ENCODE measurements around the gene RBPMS2. TPM values are rescaled to one million over a fixed set of nuclear protein-coding genes. Genes with fewer than 3 reads are reported as not detected.
"Not testable (repeated sequence)": the region's sequence is repeated elsewhere in the genome, so short reads cannot be mapped to it uniquely, and the experiment has no call there.

Gene RBPMS2
- total RNA-seq, 2 experiments from 2014 or later = not detected

- Mint-ChIP-seq H3K27ac (no peak overlapping the region), H3K4me3 (no peak overlapping the region), H3K36me3 (ENCODE audit: low read depth) (no peaks in the 10 kb centered on the region), H3K4me1 (no peaks in the 10 kb centered on the region), H3K27me3 (peaks cover 3% of the 10 kb centered on the region), H3K9me3 (ENCODE audit: low read depth) (no peaks in the 10 kb centered on the region)
- ChIA-PET CTCF (interaction anchor here (0.7 to 5.2 kb wide), 2 partner anchors 13 to 122 kb away, joined by 3 to 54 read pairs; no protein-coding TSS in a partner anchor), POLR2A (no interaction called here)
- DNase-seq (no peak), ATAC-seq (no peak)
- intact Hi-C loops (cut with DNase I, micrococcal nuclease) = no loop called here
These were observed 32.4 kb upstream of the RBPMS2 start for GRCh38 chr15:64807751-64808222.

DNA sequence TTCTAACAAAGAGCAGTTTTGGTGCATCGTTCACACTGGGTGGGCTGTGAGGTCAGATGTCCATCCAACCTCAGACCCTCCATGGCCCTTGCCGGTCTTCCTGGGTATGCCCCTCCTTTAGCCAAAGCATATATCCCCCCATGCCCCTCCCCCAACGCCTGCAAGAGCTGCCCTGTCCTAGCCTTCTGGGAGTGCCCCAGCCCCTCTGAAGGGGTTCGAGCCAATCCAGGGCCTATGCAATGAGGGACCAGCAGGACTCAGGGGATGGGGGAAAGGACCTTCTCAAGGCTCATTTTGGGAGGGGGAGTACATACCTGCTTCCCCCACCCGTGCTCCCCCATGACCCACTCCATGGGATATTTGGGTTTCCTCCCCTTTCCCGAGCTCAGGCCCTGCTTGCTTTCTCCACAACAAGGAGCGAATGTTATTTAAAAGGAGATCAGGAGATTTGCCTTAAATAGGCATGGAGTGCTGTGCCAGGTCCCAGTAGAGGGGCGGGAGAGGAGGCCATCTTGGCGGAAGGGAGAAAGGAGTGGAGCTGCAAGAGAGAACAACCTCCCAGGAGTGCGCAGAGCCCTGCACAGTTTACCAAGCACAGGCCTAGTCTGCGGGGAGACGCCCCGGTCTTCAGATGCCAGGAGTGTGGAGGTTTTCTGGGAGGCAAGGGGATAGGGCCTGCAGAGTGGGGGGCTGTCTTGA is 31.8 kb upstream of the RBPMS2 start:
- ATAC-seq (no peak), DNase-seq (no peak)
- ChIA-PET POLR2A (no interaction called here), CTCF (interaction anchor here (0.7 to 5.2 kb wide), 3 partner anchors 14 to 122 kb away, joined by 3 to 54 read pairs (median 3); no protein-coding TSS in a partner anchor)
- no peak overlapping the region for H3K4me3 Mint-ChIP-seq
- intact Hi-C loops (cut with DNase I, micrococcal nuclease) = no loop called here
- H3K9me3 Mint-ChIP-seq (ENCODE audit: low read depth) = no peaks in the 10 kb centered on the region
- H3K27me3 Mint-ChIP-seq = peaks cover 3% of the 10 kb centered on the region
- H3K4me1 Mint-ChIP-seq = no peaks in the 10 kb centered on the region
- no peaks in the 10 kb centered on the region for H3K36me3 Mint-ChIP-seq (ENCODE audit: low read depth)
- no peak overlapping the region for H3K27ac Mint-ChIP-seq

GRCh38 chr15:64806509-64806908 is 31.1 kb upstream of the RBPMS2 start:
- no peaks in the 10 kb centered on the region for H3K4me1 Mint-ChIP-seq
- DNase-seq = no peak
- intact Hi-C loops (cut with DNase I, micrococcal nuclease) = no loop called here
- no peaks in the 10 kb centered on the region for H3K36me3 Mint-ChIP-seq (ENCODE audit: low read depth)
- ATAC-seq = no peak
- H3K4me3 Mint-ChIP-seq = no peak overlapping the region
- ChIA-PET POLR2A (no interaction called here), CTCF (interaction anchor here (0.7 to 0.8 kb wide), 2 partner anchors 79 to 88 kb away, joined by 3 to 4 read pairs; no protein-coding TSS in a partner anchor)
- H3K27ac Mint-ChIP-seq = no peak overlapping the region
- H3K27me3 Mint-ChIP-seq = peaks cover 3% of the 10 kb centered on the region
- no peaks in the 10 kb centered on the region for H3K9me3 Mint-ChIP-seq (ENCODE audit: low read depth)

DNA sequence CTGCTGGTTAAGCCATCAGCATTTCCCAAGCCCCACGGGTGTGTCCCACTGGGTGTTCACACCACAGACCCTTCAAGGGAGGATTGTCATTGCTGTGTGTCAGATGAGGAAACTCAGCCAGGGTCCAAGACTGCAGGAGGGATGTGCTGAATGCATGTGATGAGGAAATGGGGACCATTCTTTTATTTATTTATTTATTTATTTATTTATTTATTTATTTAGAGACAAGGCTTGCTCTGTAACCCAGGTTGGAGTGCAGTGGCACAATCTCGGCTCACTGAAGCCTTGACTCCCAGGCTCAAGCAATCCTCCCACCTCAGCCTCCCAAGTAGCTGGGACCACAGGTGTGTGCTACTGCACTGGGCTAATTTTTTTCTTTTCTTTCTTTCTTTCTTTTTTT is 29.2 kb upstream of the RBPMS2 start:
- Mint-ChIP-seq H3K36me3 (ENCODE audit: low read depth) (no peaks in the 10 kb centered on the region), H3K4me1 (no peaks in the 10 kb centered on the region), H3K27ac (no peak overlapping the region), H3K27me3 (peaks cover 3% of the 10 kb centered on the region), H3K9me3 (ENCODE audit: low read depth) (no peaks in the 10 kb centered on the region), H3K4me3 (no peak overlapping the region)
- POLR2A ChIA-PET = no interaction called here
- intact Hi-C loops (cut with DNase I, micrococcal nuclease) = no loop called here
- ATAC-seq (no peak), DNase-seq (no peak)
- CTCF ChIA-PET = no interaction called here

DNA sequence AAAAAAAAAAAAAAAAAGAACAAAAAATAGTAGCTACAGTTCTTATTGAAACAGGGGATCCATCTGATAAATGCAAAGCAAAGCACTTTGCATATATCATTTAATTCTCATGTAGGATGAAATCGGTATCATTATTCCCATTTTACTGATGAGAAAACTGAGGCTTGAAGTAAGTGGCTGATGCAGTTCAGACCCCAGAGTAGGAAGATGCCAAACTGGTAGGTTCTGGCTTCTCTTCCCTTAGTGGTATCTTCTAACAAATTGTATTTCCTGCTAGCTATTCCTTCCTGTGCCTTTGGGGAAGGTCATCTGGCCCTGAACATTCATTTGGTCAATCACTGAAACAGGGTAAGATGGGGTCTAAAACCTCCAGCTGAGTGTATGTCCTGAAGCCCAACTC is 28.1 kb upstream of the RBPMS2 start:
- Mint-ChIP-seq H3K9me3 (ENCODE audit: low read depth) (no peaks in the 10 kb centered on the region), H3K4me3 (no peak overlapping the region), H3K27me3 (no peaks in the 10 kb centered on the region), H3K36me3 (ENCODE audit: low read depth) (no peaks in the 10 kb centered on the region), H3K27ac (no peak overlapping the region), H3K4me1 (no peaks in the 10 kb centered on the region)
- no peak for ATAC-seq
- POLR2A ChIA-PET = no interaction called here
- CTCF ChIA-PET = interaction anchor here (0.8 to 1.1 kb wide), 3 partner anchors 25 to 78 kb away, joined by 3 read pairs; no protein-coding TSS in a partner anchor
- intact Hi-C loops (cut with DNase I, micrococcal nuclease) = no loop called here
- DNase-seq = no peak

- Mint-ChIP-seq H3K36me3 (ENCODE audit: low read depth) (no peaks in the 10 kb centered on the region), H3K27me3 (no peaks in the 10 kb centered on the region), H3K4me3 (no peak overlapping the region), H3K9me3 (ENCODE audit: low read depth) (no peaks in the 10 kb centered on the region), H3K27ac (no peak overlapping the region), H3K4me1 (no peaks in the 10 kb centered on the region)
- intact Hi-C loops (cut with DNase I, micrococcal nuclease) = no loop called here
- ATAC-seq (no peak), DNase-seq (no peak)
- ChIA-PET CTCF (interaction anchor here (0.8 to 1.1 kb wide), 2 partner anchors 14 to 147 kb away, joined by 3 read pairs; no protein-coding TSS in a partner anchor), POLR2A (no interaction called here)
These were observed 25.1 kb upstream of the RBPMS2 start for GRCh38 chr15:64800476-64800875.

- H3K4me1 Mint-ChIP-seq; H3K4me3 Mint-ChIP-seq; DNase-seq; intact Hi-C loops (cut with DNase I, micrococcal nuclease); H3K27ac Mint-ChIP-seq; POLR2A ChIA-PET; H3K9me3 Mint-ChIP-seq (ENCODE audit: low read depth); CTCF ChIA-PET; ATAC-seq; H3K36me3 Mint-ChIP-seq (ENCODE audit: low read depth); H3K27me3 Mint-ChIP-seq: not testable (repeated sequence)
These were observed 23.5 kb upstream of the RBPMS2 start for GRCh38 chr15:64798905-64799304.

DNA sequence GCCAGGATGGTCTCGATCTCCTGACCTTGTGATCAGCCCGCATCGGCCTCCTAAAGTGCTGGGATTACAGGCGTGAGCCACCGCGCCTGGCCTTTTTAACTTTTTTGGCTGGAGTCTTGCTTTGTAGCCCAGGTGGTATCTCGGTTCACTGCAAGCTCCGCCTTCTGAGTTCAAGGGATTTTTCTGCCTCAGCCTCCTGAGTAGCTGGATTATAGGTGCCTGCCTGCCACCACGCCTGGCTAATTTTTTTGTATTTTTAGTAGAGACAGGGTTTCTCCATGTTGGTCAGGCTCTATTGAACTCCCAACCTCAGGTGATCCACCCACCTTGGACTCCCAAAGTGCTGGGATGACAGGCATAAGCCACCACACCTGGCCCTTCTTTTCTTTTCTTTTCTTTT is 20.5 kb upstream of the RBPMS2 start:
- H3K27ac Mint-ChIP-seq = not testable (repeated sequence)
- CTCF ChIA-PET = interaction anchor here (0.7 to 1.4 kb wide), 2 partner anchors 15 to 45 kb away, joined by 3 to 7 read pairs; no protein-coding TSS in a partner anchor

DNA sequence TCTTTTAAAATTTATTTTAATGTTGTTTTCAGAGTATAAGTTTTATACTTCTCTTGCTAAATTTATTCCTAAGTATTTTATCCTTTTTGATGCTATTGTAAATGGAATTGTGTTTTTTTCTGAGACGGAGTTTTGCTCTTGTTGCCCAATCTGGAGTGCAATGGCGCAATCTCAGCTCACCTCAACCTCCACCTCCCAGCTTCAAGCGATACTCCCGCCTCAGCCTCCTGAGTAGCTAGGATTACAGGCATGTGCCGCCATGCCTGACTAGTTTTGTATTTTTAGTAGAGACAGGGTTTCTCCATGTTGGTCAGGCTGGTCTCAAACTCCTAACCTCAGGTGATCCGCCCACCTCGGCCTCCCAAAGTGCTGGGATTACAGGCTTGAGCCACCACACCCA is 19.9 kb upstream of the RBPMS2 start:
- H3K4me1 Mint-ChIP-seq, H3K27me3 Mint-ChIP-seq: not testable (repeated sequence)
- CTCF ChIA-PET = interaction anchor here (1.4 kb wide), 1 partner anchor 15 kb away, joined by 7 read pairs; no protein-coding TSS in a partner anchor

More for the DNA sequence above, 20.5 kb upstream of the RBPMS2 start:
- DNase-seq; H3K4me1 Mint-ChIP-seq; H3K4me3 Mint-ChIP-seq; ATAC-seq; H3K36me3 Mint-ChIP-seq (ENCODE audit: low read depth); POLR2A ChIA-PET; intact Hi-C loops (cut with DNase I, micrococcal nuclease); H3K27me3 Mint-ChIP-seq; H3K9me3 Mint-ChIP-seq (ENCODE audit: low read depth): not testable (repeated sequence)

GRCh38 chr15:64792282-64792681 is 16.9 kb upstream of the RBPMS2 start:
- DNase-seq (no peak), ATAC-seq (no peak)
- ChIA-PET CTCF (no interaction called here), POLR2A (interaction anchor here (0.6 kb wide), 1 partner anchor 93 kb away, joined by 3 read pairs; no protein-coding TSS in a partner anchor)
- Mint-ChIP-seq H3K27me3 (no peaks in the 10 kb centered on the region), H3K4me3 (no peak overlapping the region), H3K9me3 (ENCODE audit: low read depth) (no peaks in the 10 kb centered on the region), H3K27ac (no peak overlapping the region), H3K4me1 (no peaks in the 10 kb centered on the region), H3K36me3 (ENCODE audit: low read depth) (no peaks in the 10 kb centered on the region)
- intact Hi-C loops (cut with DNase I, micrococcal nuclease) = no loop called here

More for the DNA sequence above, 19.9 kb upstream of the RBPMS2 start:
- intact Hi-C loops (cut with DNase I, micrococcal nuclease); H3K9me3 Mint-ChIP-seq (ENCODE audit: low read depth); POLR2A ChIA-PET; DNase-seq; H3K27ac Mint-ChIP-seq; H3K36me3 Mint-ChIP-seq (ENCODE audit: low read depth); ATAC-seq; H3K4me3 Mint-ChIP-seq: not testable (repeated sequence)

- ChIA-PET POLR2A (no interaction called here), CTCF (no interaction called here)
- no peak overlapping the region for H3K4me3 Mint-ChIP-seq
- no peak overlapping the region for H3K27ac Mint-ChIP-seq
- no peak for ATAC-seq
- H3K36me3 Mint-ChIP-seq (ENCODE audit: low read depth) = no peaks in the 10 kb centered on the region
- intact Hi-C loops (cut with DNase I, micrococcal nuclease) = no loop called here
- H3K9me3 Mint-ChIP-seq (ENCODE audit: low read depth) = no peaks in the 10 kb centered on the region
- no peaks in the 10 kb centered on the region for H3K27me3 Mint-ChIP-seq
- no peaks in the 10 kb centered on the region for H3K4me1 Mint-ChIP-seq
- no peak for DNase-seq
These were observed 16.0 kb upstream of the RBPMS2 start for GRCh38 chr15:64791401-64791800.

- intact Hi-C loops (cut with DNase I, micrococcal nuclease) = no loop called here
- Mint-ChIP-seq H3K36me3 (ENCODE audit: low read depth) (no peaks in the 10 kb centered on the region), H3K4me1 (peaks cover 4% of the 10 kb centered on the region), H3K9me3 (ENCODE audit: low read depth) (no peaks in the 10 kb centered on the region), H3K4me3 (no peak overlapping the region), H3K27me3 (no peaks in the 10 kb centered on the region), H3K27ac (no peak overlapping the region)
- ChIA-PET POLR2A (no interaction called here), CTCF (interaction anchor here (1.5 to 2.7 kb wide), 2 partner anchors 26 to 37 kb away, joined by 3 to 18 read pairs; no protein-coding TSS in a partner anchor)
- no peak for ATAC-seq
- no peak for DNase-seq
These were observed 8.4 kb upstream of the RBPMS2 start for GRCh38 chr15:64783796-64784195.
